H4 (cell line): Measurements from ENCODE around the gene EHD4. TPM values are rescaled to one million over a fixed set of nuclear protein-coding genes. Genes with fewer than 3 reads are reported as not detected.

ENCODE experiments used
- DNase-seq: peaks from one replicate; pipeline ENCODE4 v3.0.0-alpha.2; 2015; ENCODE audit warnings: low spot score
- total RNA-seq: library from RNA; depleted of rRNA; stranded (reverse); fragments of >200 nt; shearing (Covaris generic); gene quantifications from 2 replicates; pipeline ENCODE4 v1.2.3, GENCODE V29; 2014

Gene EHD4
- total RNA-seq, 1 experiment from 2014 or later: 6.8 TPM

GRCh38 chr15:41895957-41896356 lies 76.4 kb downstream of the EHD4 start:
- DNase-seq: no peak

GRCh38 chr15:41895491-41895890 lies 76.9 kb downstream of the EHD4 start:
- no peak for DNase-seq

GRCh38 chr15:41894791-41895463 lies 77.4 kb downstream of the EHD4 start:
- DNase-seq: peak; percentile 68

GRCh38 chr15:41894251-41894790 lies 78.0 kb downstream of the EHD4 start:
- DNase-seq: no peak

- DNase-seq: no peak
Observed at GRCh38 chr15:41893422-41894250, 78.7 kb downstream of the EHD4 start, which contains the start of gene SPTBN5. TSS of gene SPTBN5 (minus strand) at chr15:41894053. CDS start at chr15:41893497, 556 bp downstream.

GRCh38 chr15:41892621-41893421 lies 79.5 kb downstream of the EHD4 start:
- no peak for DNase-seq

GRCh38 chr15:41891946-41892345 lies 80.4 kb downstream of the EHD4 start:
- DNase-seq: no peak

- DNase-seq: no peak
Observed at GRCh38 chr15:41891226-41891625, 81.1 kb downstream of the EHD4 start.

GRCh38 chr15:41890050-41890690 lies 82.2 kb downstream of the EHD4 start:
- DNase-seq: no peak

- no peak for DNase-seq
Observed at GRCh38 chr15:41888662-41889253, 83.6 kb downstream of the EHD4 start.

GRCh38 chr15:41887893-41888292 lies 84.5 kb downstream of the EHD4 start:
- DNase-seq: no peak

- no peak for DNase-seq
Observed at GRCh38 chr15:41887161-41887560, 85.2 kb downstream of the EHD4 start.

- no peak for DNase-seq
Observed at GRCh38 chr15:41886741-41887140, 85.6 kb downstream of the EHD4 start.

- DNase-seq: no peak
Observed at GRCh38 chr15:41885841-41886240, 86.5 kb downstream of the EHD4 start.

- no peak for DNase-seq
Observed at GRCh38 chr15:41885321-41885720, 87.0 kb downstream of the EHD4 start.

- no peak for DNase-seq
Observed at GRCh38 chr15:41884458-41884857, 87.9 kb downstream of the EHD4 start.

GRCh38 chr15:41883484-41883825 lies 88.9 kb downstream of the EHD4 start:
- no peak for DNase-seq

GRCh38 chr15:41882689-41883483 lies 89.5 kb downstream of the EHD4 start:
- DNase-seq: no peak

GRCh38 chr15:41881920-41882688 lies 90.3 kb downstream of the EHD4 start:
- no peak for DNase-seq

- no peak for DNase-seq
Observed at GRCh38 chr15:41881550-41881919, 90.8 kb downstream of the EHD4 start.
